IPS-20b (cell line): Measurements from ENCODE around the gene PLEKHH3.
"Not testable (repeated sequence)": the region's sequence is repeated elsewhere in the genome, so short reads cannot be mapped to it uniquely, and the experiment has no call there.

Experiments used
- H3K27ac ChIP-seq: one replicate; pipeline ENCODE4 v1.5.1; 2013; ENCODE audit warnings: low read length
- H3K27me3 ChIP-seq: 2 replicates; pipeline ENCODE4 v1.6.1; 2013; ENCODE audit warnings: mild to moderate bottlenecking, low read length, inconsistent platforms; ENCODE audit not compliant: insufficient read depth
- H3K36me3 ChIP-seq: 2 replicates; pipeline ENCODE4 v1.6.1; 2013; ENCODE audit warnings: low read depth, mild to moderate bottlenecking, inconsistent platforms, low read length, moderate library complexity; ENCODE audit not compliant: insufficient read depth
- H3K4me1 ChIP-seq: 2 replicates; pipeline ENCODE4 v1.6.1; 2013; ENCODE audit warnings: mild to moderate bottlenecking, control low read depth, inconsistent platforms, low read length, moderate library complexity; ENCODE audit not compliant: insufficient read depth
- H3K4me3 ChIP-seq: 2 replicates; pipeline ENCODE4 v1.5.1; 2013; ENCODE audit warnings: mild to moderate bottlenecking, low read length, inconsistent platforms
- H3K9ac ChIP-seq: 2 replicates; pipeline ENCODE4 v1.6.1; 2013; ENCODE audit warnings: low read depth, mild to moderate bottlenecking, inconsistent platforms, low read length, moderate library complexity
- H3K9me3 ChIP-seq: 2 replicates; pipeline ENCODE4 v1.6.1; 2013; ENCODE audit warnings: mild to moderate bottlenecking, low read depth, low read length, inconsistent platforms; ENCODE audit not compliant: insufficient read depth

PLEKHH3 gene

DNA sequence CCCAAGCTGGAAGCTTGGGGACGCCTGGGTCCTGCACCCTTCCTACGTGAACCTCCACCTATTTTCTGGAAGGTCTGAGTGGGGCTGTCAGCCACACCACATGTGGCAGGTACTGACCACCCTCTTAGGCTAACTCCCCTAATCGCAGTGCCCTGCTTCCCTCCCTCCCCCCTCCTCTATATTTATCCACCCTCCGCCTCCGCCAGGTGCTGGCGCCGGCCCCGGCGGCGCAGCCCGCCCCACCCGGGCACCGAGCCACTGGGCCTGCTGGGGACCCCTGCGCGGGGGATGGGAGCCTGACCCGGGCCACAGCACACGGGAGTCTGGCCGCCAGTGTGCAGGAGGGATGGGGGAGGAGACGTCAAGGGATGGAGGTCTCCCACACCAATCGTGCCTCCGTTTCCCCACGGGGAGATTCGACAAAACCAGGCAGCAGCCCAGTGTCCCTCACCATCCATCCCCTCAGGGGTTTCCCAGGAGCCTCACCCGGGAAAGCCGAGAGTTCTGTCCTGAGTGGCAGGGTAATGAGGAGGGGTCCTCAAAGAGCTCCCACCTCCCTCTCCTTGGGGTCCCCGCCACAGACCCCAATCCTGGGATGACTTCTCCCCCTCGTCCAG lies 1.3 kb downstream of the PLEKHH3 start:
- Histone ChIP-seq H3K9ac (0 out of 2 replicates have a peak overlapping the region, but pooled peaks have one; percentile 37), H3K27ac (no peak overlapping the region), H3K4me3 (peak overlapping the region; percentile 92), H3K4me1 (peaks cover 30% of the 10 kb centered on the region), H3K36me3 (peaks cover 8% of the 10 kb centered on the region; the same call in 1 of the 2 replicates), H3K9me3 (no peaks in the 10 kb centered on the region), H3K27me3 (peaks cover 73% of the 10 kb centered on the region)

DNA sequence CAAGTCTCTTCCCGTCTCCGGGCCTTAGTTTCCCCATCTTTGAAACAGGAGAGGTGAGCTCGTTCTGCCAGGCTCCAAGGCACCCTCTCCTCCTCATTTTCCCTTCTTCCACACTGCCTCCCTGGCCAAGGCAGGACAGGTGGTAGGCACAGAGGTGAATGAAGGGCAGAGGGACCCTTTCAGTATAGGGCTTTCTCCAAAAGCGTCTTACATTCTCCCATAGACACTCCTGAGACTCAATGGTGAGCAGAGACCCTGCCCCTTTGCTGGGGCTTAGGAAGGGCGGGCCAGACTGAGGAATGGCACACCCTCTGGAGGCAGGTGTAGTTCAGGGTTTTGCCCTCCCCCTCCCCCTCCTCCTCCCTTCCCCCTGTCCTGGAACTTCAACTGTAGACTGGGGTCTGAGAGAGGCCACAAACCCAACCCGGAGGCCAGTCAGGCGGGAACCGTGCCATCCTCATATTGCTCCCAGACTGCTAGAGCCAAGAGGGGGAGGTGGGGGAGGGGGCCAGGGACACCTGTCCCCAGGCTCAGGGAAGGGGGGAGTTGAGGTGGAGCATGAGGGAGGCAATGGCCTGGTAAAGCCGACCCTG lies 1.9 kb downstream of the PLEKHH3 start:
- no peak overlapping the region for H3K9ac ChIP-seq
- peak overlapping the region; percentile 92 for H3K4me3 ChIP-seq
- H3K27me3 ChIP-seq = peaks cover 68% of the 10 kb centered on the region
- H3K27ac ChIP-seq = no peak overlapping the region
- H3K4me1 ChIP-seq = peaks cover 30% of the 10 kb centered on the region
- H3K9me3 ChIP-seq = no peaks in the 10 kb centered on the region
- peaks cover 8% of the 10 kb centered on the region; the same call in 1 of the 2 replicates for H3K36me3 ChIP-seq

DNA sequence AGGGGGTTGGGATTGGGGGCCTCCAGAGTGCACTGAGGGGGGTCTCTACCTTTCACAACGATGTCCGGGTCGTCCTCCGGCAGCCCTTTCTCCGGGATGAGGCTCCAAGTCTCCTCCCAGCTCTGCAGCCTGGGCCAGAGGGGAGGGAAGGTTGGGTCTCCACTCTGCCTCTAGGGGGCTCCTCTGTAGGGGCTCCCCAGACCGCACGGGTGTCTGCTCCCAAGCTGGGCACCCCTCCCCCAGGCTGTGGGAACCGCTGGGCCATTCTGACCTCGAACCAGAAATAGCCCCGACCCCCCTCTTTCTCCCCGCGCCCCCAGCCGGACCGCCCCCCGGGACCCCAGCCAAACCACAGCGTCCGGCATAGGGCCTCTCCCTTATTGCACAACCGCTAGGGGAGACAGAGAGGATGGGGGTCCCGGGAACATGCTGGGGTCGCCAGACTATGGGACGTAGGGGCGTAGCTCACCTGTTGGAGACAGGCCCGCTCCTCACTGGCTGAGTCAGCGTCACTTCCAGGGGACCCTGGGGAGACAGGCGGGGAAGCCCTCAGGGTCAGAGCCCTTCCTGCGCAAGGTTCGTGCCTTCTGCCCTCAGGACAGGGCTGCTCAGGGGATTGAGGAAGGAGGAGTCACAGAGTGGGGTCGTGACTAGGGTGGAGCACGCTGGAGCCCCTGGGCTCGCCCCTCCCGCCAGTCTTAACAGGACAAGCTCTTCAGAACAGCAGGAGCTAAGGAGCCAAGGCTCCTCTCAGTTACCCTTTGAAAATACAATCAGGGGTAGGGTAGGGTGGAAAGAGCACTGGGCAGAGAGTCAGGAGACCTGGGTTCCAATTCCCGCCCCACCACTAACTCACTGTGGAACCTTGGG lies 2.7 kb downstream of the PLEKHH3 start:
- Histone ChIP-seq H3K4me1 (peaks cover 33% of the 10 kb centered on the region), H3K9ac (no peak overlapping the region)

DNA sequence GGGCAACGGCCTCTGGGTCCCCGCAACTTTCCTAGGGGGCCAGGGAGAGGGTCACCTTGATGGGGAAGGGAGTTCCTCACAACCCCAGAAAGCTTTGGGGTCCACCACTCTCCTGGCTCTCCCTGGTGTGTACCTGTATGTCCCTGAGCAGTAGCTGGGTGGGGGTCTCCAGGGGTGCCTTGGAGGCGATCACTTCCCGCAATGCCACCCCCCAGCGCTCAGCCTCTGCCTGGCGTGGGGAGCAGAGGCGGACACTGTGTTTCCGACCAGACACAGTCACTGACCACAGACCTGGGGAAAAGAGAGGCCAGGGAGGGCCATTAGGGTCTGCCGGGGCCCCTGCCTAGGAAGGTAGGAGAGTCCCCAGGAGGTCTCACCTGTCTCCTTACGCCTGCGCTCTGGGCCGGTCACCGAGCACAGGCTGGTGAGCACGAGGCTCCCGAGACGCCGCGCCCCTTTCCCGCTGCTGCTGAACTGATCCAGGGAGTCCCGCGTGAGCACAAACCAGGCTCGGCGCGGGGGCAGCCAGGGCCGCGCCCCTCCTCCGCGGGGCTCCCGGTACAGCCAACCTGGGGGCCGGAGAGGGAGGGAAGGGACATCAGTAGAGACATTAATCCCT lies 3.4 kb downstream of the PLEKHH3 start:
- no peak overlapping the region for H3K27ac ChIP-seq
- no peak overlapping the region for H3K9ac ChIP-seq
- no peaks in the 10 kb centered on the region for H3K9me3 ChIP-seq
- H3K4me3 ChIP-seq = peak overlapping the region; percentile 46; the same call in 1 of the 2 replicates
- H3K4me1 ChIP-seq = peaks cover 29% of the 10 kb centered on the region
- peaks cover 68% of the 10 kb centered on the region for H3K27me3 ChIP-seq
- H3K36me3 ChIP-seq = peaks cover 8% of the 10 kb centered on the region; the same call in 1 of the 2 replicates

More for the DNA sequence above, 2.7 kb downstream of the PLEKHH3 start:
- Histone ChIP-seq H3K27me3 (peaks cover 68% of the 10 kb centered on the region), H3K9me3 (no peaks in the 10 kb centered on the region), H3K4me3 (peak overlapping the region; percentile 92), H3K36me3 (peaks cover 8% of the 10 kb centered on the region; the same call in 1 of the 2 replicates), H3K27ac (no peak overlapping the region)

DNA sequence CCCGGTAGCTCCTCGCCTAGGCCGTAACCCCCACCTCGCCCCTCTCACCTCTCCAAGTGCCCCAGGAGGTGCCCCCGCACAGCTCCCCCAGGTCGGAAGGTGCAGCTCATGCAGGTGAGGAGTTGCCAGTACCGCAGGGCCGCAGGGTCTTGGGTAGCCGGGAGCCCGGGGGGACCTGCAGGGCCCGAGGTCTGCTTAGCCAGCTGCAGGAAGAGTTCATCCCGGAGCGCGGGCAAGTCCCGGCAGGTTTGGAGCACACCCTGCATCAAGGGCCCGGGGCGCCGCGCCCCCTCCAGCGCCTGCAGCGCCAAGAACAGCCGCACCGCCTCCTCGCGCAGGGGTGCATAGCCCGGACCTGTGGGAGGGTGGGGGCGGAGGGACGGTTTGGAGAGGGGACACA lies 4.8 kb downstream of the PLEKHH3 start:
- no peaks in the 10 kb centered on the region for H3K9me3 ChIP-seq
- H3K36me3 ChIP-seq = peaks cover 20% of the 10 kb centered on the region
- peaks cover 68% of the 10 kb centered on the region for H3K27me3 ChIP-seq
- H3K4me3 ChIP-seq = peak overlapping the region; percentile 61
- no peak overlapping the region for H3K27ac ChIP-seq
- no peak overlapping the region for H3K9ac ChIP-seq
- H3K4me1 ChIP-seq = peaks cover 23% of the 10 kb centered on the region

DNA sequence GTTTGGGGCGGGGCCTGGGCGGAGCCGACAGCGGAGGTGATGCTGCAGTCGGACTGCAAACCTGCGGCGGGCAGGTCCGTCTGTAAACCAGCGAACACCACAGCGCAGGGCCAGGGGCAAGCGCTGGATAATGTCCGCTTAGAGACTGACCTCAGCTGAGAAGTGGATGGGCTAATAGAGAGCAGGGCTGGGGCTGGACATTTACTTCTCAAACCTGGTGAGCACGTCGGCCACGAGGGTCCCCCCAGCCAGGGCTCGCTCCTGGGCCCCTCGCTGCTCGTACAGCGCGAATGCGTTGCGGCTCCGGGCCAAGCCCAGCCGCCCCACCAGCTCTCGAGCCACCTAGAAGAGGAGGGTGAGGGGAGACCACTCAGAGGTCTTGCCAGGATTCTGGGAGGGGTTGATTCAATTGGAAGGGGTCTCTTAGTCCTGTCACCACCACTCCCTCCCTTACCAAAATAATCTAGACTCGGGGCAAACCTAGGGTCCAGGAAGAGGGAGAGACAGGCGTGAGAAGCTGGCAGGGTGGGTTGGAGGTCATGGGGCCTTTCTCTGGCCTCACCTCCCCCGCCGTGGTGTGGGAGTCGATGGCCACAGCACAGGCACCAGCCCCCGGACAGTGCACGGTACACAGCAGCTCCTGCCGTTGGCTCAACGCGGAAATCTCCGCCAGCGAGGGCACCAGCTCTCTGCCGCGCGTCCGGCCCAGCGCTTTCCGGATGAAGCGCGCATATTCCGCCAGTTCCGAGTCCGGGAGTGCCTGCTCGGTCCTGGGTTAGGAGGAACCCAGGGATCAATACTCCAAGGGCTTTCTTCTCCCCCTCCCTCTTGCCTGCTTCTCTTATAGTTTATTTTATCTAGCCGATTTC lies 5.8 kb downstream of the PLEKHH3 start:
- peaks cover 23% of the 10 kb centered on the region for H3K4me1 ChIP-seq
- peaks cover 29% of the 10 kb centered on the region for H3K36me3 ChIP-seq
- H3K27me3 ChIP-seq = peaks cover 63% of the 10 kb centered on the region
- H3K27ac ChIP-seq = no peak overlapping the region
- no peaks in the 10 kb centered on the region for H3K9me3 ChIP-seq
- peak overlapping the region; percentile 61 for H3K4me3 ChIP-seq
- no peak overlapping the region for H3K9ac ChIP-seq

DNA sequence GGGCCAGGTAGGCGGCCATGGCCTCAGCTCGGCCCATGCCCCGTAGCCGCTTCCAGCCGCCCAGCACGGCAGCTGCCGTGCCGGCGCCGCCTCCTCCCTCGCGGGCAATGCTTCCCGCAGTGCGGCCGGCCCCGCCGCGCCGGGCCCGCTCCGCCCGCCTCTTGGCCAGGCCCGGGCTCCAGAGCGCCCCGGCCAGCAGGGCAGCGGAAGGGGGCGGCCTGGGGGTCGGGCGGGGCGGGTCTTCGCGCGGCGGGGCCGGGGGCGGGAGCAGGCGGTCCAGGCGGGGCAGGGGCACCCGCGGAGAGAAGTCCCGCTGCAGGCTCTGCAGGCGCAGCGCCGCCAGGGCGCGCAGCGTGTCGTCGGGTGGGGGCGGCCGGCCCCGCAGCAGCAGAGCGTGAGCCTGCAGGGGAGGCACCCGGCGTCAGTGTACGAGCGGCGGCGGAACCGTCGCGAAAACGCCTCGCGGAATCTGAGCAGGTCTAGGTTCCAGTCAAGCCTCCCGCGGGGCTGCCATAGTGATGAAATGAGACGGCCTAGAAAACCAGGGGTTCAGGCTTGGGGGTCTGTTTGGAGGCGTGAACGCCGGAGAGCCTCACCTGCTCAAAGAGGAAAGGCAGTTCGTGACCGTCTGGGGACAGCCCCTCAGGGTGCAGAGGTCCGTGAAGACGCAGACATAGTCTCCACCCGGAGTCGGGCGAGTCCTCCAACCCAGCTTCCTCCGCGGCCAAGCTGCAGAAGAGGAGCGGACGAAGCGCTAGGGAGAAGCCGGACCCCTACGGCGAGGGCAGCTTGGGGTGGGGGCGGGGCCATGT lies 6.6 kb downstream of the PLEKHH3 start:
- H3K4me1 ChIP-seq = peaks cover 23% of the 10 kb centered on the region
- peak overlapping the region; percentile 45; the same call in 1 of the 2 replicates for H3K9ac ChIP-seq
- peak overlapping the region; percentile 61; the same call in 1 of the 2 replicates for H3K4me3 ChIP-seq
- H3K9me3 ChIP-seq = no peaks in the 10 kb centered on the region
- H3K27ac ChIP-seq = no peak overlapping the region
- H3K36me3 ChIP-seq = peaks cover 35% of the 10 kb centered on the region
- peaks cover 55% of the 10 kb centered on the region for H3K27me3 ChIP-seq

DNA sequence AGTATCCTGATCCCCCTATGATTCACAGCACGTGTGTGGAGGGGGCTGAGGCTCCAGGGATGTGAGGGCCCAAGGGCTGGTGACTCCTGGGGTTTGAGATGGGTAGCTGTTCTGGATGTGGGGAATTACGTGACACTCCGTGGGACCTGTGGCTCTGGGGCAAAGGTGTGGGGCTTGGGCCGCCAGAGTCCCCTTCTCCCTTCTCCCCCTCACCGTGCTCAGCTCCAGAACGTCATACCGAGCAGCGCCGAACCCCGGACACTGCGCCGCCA lies 7.2 kb downstream of the PLEKHH3 start:
- H3K36me3 ChIP-seq = peaks cover 35% of the 10 kb centered on the region
- H3K4me1 ChIP-seq = peaks cover 21% of the 10 kb centered on the region
- no peak overlapping the region for H3K27ac ChIP-seq
- no peaks in the 10 kb centered on the region for H3K9me3 ChIP-seq
- peaks cover 50% of the 10 kb centered on the region for H3K27me3 ChIP-seq
- H3K9ac ChIP-seq = peak overlapping the region; percentile 45; the same call in 1 of the 2 replicates
- H3K4me3 ChIP-seq = peak overlapping the region; percentile 57

DNA sequence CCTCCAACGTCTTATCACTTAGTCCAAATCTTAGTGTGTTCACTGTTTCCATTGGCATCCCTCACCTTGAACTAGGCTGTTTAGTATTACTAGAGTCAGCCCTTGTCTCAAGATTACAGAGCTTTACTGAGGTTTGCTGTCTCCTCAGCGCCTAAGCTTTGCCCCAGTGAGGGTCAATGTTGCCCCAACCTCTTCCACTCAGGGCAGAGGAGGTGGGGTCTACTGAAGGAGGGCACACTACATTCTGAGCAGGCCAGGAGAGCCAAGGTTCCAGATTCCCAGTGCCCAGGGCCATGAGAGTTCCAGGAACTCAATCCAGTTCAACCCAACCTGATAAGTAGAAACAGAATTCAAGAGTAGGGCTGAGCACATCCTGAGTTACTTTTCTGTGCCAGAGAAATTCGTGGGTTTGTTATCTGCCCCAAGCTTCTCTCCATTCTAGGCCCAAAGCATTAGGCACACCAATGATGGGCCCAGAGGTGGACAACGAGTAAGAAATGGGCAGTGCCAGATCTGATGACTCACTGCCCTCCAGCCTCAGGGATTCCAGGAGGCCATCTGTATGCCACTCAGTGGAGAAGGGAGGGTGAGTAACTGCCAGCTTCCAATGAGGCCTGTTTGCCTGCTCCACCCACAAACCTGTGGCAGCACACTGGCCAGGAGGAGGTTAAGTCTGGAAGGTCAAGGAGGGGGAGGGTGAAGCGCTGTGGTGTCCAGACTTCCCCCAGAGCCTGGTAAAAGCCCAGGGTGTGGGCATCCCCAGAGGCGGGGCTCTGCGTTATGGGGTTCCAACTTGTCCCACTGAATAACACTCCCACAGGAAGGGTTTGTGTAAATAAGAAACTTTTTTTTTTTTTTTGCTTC lies 9.5 kb downstream of the PLEKHH3 start:
- H3K9ac ChIP-seq = no peak overlapping the region
- H3K4me3 ChIP-seq = no peak overlapping the region
- H3K27me3 ChIP-seq = peaks cover 27% of the 10 kb centered on the region
- H3K9me3 ChIP-seq = no peaks in the 10 kb centered on the region
- peaks cover 38% of the 10 kb centered on the region for H3K36me3 ChIP-seq
- H3K27ac ChIP-seq = no peak overlapping the region
- peaks cover 12% of the 10 kb centered on the region for H3K4me1 ChIP-seq

DNA sequence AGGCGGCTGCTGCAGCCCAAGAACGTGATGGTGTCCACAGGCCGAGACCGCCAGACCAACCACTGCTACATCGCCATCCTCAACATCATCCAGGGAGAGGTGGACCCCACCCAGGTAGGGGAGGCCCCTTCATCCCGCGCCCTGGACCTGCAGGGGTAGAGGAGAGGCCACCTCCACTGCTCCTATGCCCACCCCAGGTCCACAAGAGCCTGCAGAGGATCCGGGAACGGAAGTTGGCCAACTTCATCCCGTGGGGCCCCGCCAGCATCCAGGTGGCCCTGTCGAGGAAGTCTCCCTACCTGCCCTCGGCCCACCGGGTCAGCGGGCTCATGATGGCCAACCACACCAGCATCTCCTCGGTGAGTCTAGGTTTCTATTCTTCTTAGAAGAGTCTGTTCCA lies 10.7 kb downstream of the PLEKHH3 start:
- not testable (repeated sequence) for H3K9ac ChIP-seq, H3K4me1 ChIP-seq, H3K4me3 ChIP-seq, H3K9me3 ChIP-seq, H3K27ac ChIP-seq
- H3K36me3 ChIP-seq = peaks cover 48% of the 10 kb centered on the region
- peaks cover 15% of the 10 kb centered on the region for H3K27me3 ChIP-seq
